BE2C (cell line): ENCODE results near the gene TLR9.
"Not testable (repeated sequence)": the region's sequence is repeated elsewhere in the genome, so short reads cannot be mapped to it uniquely, and the experiment has no call there.

ENCODE experiments used
- DNase-seq: peaks from one replicate; pipeline ENCODE4 v3.0.0-alpha.2; 2020
- H3K27me3 ChIP-seq: fragments of 250-450 bp; sonication (Bioruptor Pico); 2 replicates; pipeline ENCODE4 v1.5.1; 2020; ENCODE audit warnings: mild to moderate bottlenecking
- H3K36me3 ChIP-seq: fragments of 250-450 bp; sonication (Bioruptor Pico); 2 replicates; pipeline ENCODE4 v1.5.1; 2020; ENCODE audit warnings: mild to moderate bottlenecking
- H3K4me1 ChIP-seq: fragments of 250-450 bp; sonication (Bioruptor Pico); 2 replicates; pipeline ENCODE4 v1.5.1; 2020
- H3K4me3 ChIP-seq: 2 replicates; pipeline ENCODE4 v1.5.1; 2011; ENCODE audit warnings: low read depth, low read length
- H3K9me3 ChIP-seq: fragments of 250-450 bp; sonication (Bioruptor Pico); 2 replicates; pipeline ENCODE4 v1.5.1; 2020
- CTCF ChIP-seq: IDR thresholded peaks from 2 replicates; pipeline ENCODE4 v1.5.1; 2012; ENCODE audit warnings: mild to moderate bottlenecking, low read depth, low read length

The TLR9 gene

GRCh38 chr3:52184690-52185089, 40.8 kb downstream of the TLR9 start:
- Histone ChIP-seq H3K36me3 (no peaks in the 10 kb centered on the region), H3K4me3 (no peak overlapping the region), H3K4me1 (no peaks in the 10 kb centered on the region), H3K9me3 (no peaks in the 10 kb centered on the region), H3K27me3 (no peaks in the 10 kb centered on the region)
- TF ChIP-seq CTCF, result no peak
- DNase-seq, result no peak

- Histone ChIP-seq H3K4me3 (no peak overlapping the region), H3K4me1 (no peaks in the 10 kb centered on the region), H3K36me3 (no peaks in the 10 kb centered on the region), H3K27me3 (no peaks in the 10 kb centered on the region), H3K9me3 (no peaks in the 10 kb centered on the region)
- no peak for DNase-seq
- TF ChIP-seq CTCF, result no peak
Measured at GRCh38 chr3:52183786-52184445, 41.5 kb downstream of the TLR9 start.

- Histone ChIP-seq H3K4me3 (no peak overlapping the region), H3K27me3 (no peaks in the 10 kb centered on the region), H3K4me1 (no peaks in the 10 kb centered on the region), H3K36me3 (no peaks in the 10 kb centered on the region), H3K9me3 (no peaks in the 10 kb centered on the region)
- no peak for DNase-seq
- TF ChIP-seq CTCF, result no peak
Measured at GRCh38 chr3:52182691-52183090, 42.8 kb downstream of the TLR9 start.

- no peak for TF ChIP-seq CTCF
- Histone ChIP-seq H3K9me3 (no peaks in the 10 kb centered on the region), H3K36me3 (no peaks in the 10 kb centered on the region), H3K4me3 (no peak overlapping the region), H3K27me3 (no peaks in the 10 kb centered on the region), H3K4me1 (no peaks in the 10 kb centered on the region)
- DNase-seq, result no peak
Measured at GRCh38 chr3:52182196-52182595, 43.2 kb downstream of the TLR9 start.

GRCh38 chr3:52181543-52181942, 43.9 kb downstream of the TLR9 start:
- Histone ChIP-seq H3K27me3 (no peaks in the 10 kb centered on the region), H3K4me1 (no peaks in the 10 kb centered on the region), H3K4me3 (no peak overlapping the region), H3K9me3 (no peaks in the 10 kb centered on the region), H3K36me3 (no peaks in the 10 kb centered on the region)
- DNase-seq, result no peak
- no peak for TF ChIP-seq CTCF

- Histone ChIP-seq H3K36me3 (no peaks in the 10 kb centered on the region), H3K4me1 (no peaks in the 10 kb centered on the region), H3K4me3 (no peak overlapping the region), H3K27me3 (no peaks in the 10 kb centered on the region), H3K9me3 (no peaks in the 10 kb centered on the region)
- TF ChIP-seq CTCF, result no peak
- no peak for DNase-seq
Measured at GRCh38 chr3:52178537-52178936, 46.9 kb downstream of the TLR9 start.

- H3K4me3 ChIP-seq, H3K27me3 ChIP-seq, DNase-seq, H3K36me3 ChIP-seq, H3K4me1 ChIP-seq, H3K9me3 ChIP-seq: not testable (repeated sequence)
Measured at GRCh38 chr3:52178126-52178525, 47.3 kb downstream of the TLR9 start.
